PC-9 (cell line): ENCODE results near the gene FAAH. TPM values are rescaled to one million over a fixed set of nuclear protein-coding genes. Genes with fewer than 3 reads are reported as not detected.

Experiments used
- BruUV-seq: library from RNA; stranded (reverse); fragments of 400-500 nt; replicated peaks from 2 replicates; lab custom pipeline; 2021; lab: Mats Ljungman, UMichigan
- CTCF ChIA-PET: fragments of 300-600 bp; sonication (Branson Sonifier 250); formaldehyde crosslinking; loops from one replicate; lab custom pipeline; 2022; ENCODE audit warnings: antibody characterized with exemption; lab: Charles Lee
- POLR2A ChIA-PET: fragments of 300-600 bp; sonication (Branson Sonifier 250); formaldehyde crosslinking; loops from one replicate; lab custom pipeline; 2022; ENCODE audit warnings: antibody characterized with exemption; ENCODE audit not compliant: unreplicated experiment; lab: Charles Lee
- DNase-seq, 2 experiments: peaks; one replicate each; pipeline versions ENCODE4 v3.0.0 to v3.0.0-alpha.2; 2015 to 2022; ENCODE audit warnings: mixed read lengths in 1 of 2
- H2AFZ ChIP-seq: fragments of 200-600 bp; sonication (generic); 2 replicates; pipeline ENCODE4 v1.8.1; 2017; ENCODE audit warnings: antibody characterized with exemption
- H3F3A ChIP-seq: fragments of 200-600 bp; sonication (generic); 2 replicates; pipeline ENCODE4 v1.8.1; 2017; ENCODE audit warnings: antibody characterized with exemption, mild to moderate bottlenecking, low read depth; ENCODE audit not compliant: insufficient read depth
- H3K27ac ChIP-seq: fragments of 200-600 bp; sonication (generic); 2 replicates; pipeline ENCODE4 v1.6.1; 2016; ENCODE audit warnings: mixed run types
- H3K27me3 ChIP-seq: fragments of 200-600 bp; sonication (generic); 2 replicates; pipeline ENCODE4 v1.6.1; 2016; ENCODE audit warnings: low read depth, mixed run types; ENCODE audit not compliant: insufficient read depth
- H3K36me3 ChIP-seq: fragments of 200-600 bp; sonication (generic); 2 replicates; pipeline ENCODE4 v1.6.1; 2016; ENCODE audit warnings: low read depth, mixed run types
- H3K4me1 ChIP-seq: fragments of 200-600 bp; sonication (generic); replicated peaks from 2 replicates; pipeline ENCODE4 v1.6.1; 2016; ENCODE audit warnings: mixed run types; ENCODE audit not compliant: insufficient read depth
- H3K4me2 ChIP-seq: fragments of 200-600 bp; sonication (generic); 2 replicates; pipeline ENCODE4 v1.6.1; 2017; ENCODE audit warnings: mixed run types
- H3K4me3 ChIP-seq: fragments of 200-600 bp; sonication (generic); 2 replicates; pipeline ENCODE4 v1.6.1; 2016; ENCODE audit warnings: mixed run types
- H3K79me2 ChIP-seq: fragments of 200-600 bp; sonication (generic); 2 replicates; pipeline ENCODE4 v1.6.1; 2017; ENCODE audit warnings: low read depth, mixed run types
- H3K9me2 ChIP-seq: fragments of 200-600 bp; sonication (generic); 2 replicates; pipeline ENCODE4 v1.8.1; 2017; ENCODE audit warnings: mild to moderate bottlenecking; ENCODE audit not compliant: insufficient read depth
- H3K9me3 ChIP-seq: fragments of 200-600 bp; sonication (generic); 2 replicates; pipeline ENCODE4 v1.8.1; 2016; ENCODE audit warnings: low read depth; ENCODE audit not compliant: insufficient read depth
- H4K20me1 ChIP-seq: fragments of 200-600 bp; sonication (generic); 2 replicates; pipeline ENCODE4 v1.8.1; 2017; ENCODE audit not compliant: insufficient read depth
- EZH2 ChIP-seq: fragments of 200-600 bp; sonication (generic); IDR thresholded peaks from 2 replicates; pipeline ENCODE4 v1.8.0; 2017; ENCODE audit warnings: antibody characterized with exemption, low read depth
- intact Hi-C: fragments of 100-400 bp; cut with micrococcal nuclease; formaldehyde crosslinking; loops from one replicate; pipeline ENCODE4 v1.10.0; 2022; ENCODE audit not compliant: unreplicated experiment
- total RNA-seq: library from RNA; stranded (reverse); gene quantifications from 2 replicates; pipeline ENCODE4 v1.2.3, GENCODE V29; 2021
- TF ChIP-seq, protein P1 (sequence below): fragments of 200-600 bp; sonication (generic); conservative IDR thresholded peaks from 2 replicates; pipeline ENCODE4 v1.6.1; 2017; ENCODE audit warnings: mixed run types, antibody characterized with exemption, mild to moderate bottlenecking, moderate library complexity

Gene FAAH
- total RNA-seq, 1 experiment from 2014 or later, result 19.1 TPM

DNA sequence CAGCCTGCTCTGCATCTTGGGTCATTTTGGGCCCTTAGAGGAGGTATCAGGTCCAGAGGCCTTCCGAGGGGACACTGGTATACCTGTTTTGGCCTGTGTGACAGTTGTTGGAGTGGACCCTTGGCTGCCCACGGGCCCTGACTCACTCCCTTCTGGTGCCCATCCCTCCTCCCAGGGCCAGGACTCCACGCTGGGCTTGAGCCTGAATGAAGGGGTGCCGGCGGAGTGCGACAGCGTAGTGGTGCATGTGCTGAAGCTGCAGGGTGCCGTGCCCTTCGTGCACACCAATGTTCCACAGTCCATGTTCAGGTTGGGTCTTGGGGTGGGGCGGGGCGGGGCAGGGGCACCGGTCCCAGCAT is 11.1 kb downstream of the FAAH start:
- TF ChIP-seq, protein P1, sequence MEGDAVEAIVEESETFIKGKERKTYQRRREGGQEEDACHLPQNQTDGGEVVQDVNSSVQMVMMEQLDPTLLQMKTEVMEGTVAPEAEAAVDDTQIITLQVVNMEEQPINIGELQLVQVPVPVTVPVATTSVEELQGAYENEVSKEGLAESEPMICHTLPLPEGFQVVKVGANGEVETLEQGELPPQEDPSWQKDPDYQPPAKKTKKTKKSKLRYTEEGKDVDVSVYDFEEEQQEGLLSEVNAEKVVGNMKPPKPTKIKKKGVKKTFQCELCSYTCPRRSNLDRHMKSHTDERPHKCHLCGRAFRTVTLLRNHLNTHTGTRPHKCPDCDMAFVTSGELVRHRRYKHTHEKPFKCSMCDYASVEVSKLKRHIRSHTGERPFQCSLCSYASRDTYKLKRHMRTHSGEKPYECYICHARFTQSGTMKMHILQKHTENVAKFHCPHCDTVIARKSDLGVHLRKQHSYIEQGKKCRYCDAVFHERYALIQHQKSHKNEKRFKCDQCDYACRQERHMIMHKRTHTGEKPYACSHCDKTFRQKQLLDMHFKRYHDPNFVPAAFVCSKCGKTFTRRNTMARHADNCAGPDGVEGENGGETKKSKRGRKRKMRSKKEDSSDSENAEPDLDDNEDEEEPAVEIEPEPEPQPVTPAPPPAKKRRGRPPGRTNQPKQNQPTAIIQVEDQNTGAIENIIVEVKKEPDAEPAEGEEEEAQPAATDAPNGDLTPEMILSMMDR, result no peak
- TF ChIP-seq EZH2, result no peak
- no peaks in the 10 kb centered on the region for H3K27me3 ChIP-seq
- H3K4me3 ChIP-seq, result no peak overlapping the region
- no peaks in the 10 kb centered on the region for H3K9me3 ChIP-seq
- DNase-seq, result no peak
- no peaks in the 10 kb centered on the region for H3K36me3 ChIP-seq
- H2AFZ ChIP-seq, result no peak overlapping the region
- intact Hi-C loops, result loop anchor here (5.0 to 10.0 kb wide), 4 partner anchors 72 to 770 kb away; partner anchors contain the start of gene EFCAB14
- no peaks in the 10 kb centered on the region for H3K9me2 ChIP-seq
- no peak overlapping the region for H3K27ac ChIP-seq
- CTCF ChIA-PET, result interaction anchor here (0.6 kb wide), 1 partner anchor 37 kb away, joined by 3 read pairs; no protein-coding TSS in a partner anchor
- no TSS peak for BruUV-seq
- H3K79me2 ChIP-seq, result no peaks in the 10 kb centered on the region
- no peaks in the 10 kb centered on the region for H4K20me1 ChIP-seq
- H3F3A ChIP-seq, result no peaks in the 10 kb centered on the region
- POLR2A ChIA-PET, result no interaction called here
- peaks cover 8% of the 10 kb centered on the region; the same call in 1 of the 2 replicates for H3K4me1 ChIP-seq
- no peak overlapping the region for H3K4me2 ChIP-seq

DNA sequence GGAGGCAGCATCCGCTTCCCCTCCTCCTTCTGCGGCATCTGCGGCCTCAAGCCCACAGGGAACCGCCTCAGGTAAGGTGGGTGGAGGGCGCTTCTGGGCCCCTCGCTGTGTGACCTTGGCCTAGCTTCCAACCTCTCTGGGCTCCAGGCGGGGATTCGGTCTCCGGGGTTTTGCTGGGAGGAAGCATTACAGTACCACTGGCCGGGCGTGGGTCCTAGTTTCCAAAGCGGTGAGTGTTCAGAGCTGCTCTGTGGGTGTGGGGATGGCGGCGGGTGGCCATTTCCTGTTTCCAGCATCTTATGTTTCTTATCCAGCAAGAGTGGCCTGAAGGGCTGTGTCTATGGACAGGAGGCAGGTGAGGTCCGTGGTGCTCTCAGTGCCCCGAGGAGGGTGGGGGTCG is 11.6 kb downstream of the FAAH start:
- Histone ChIP-seq H3K4me2 (no peak overlapping the region), H3K79me2 (no peaks in the 10 kb centered on the region), H3F3A (no peaks in the 10 kb centered on the region), H3K9me3 (no peaks in the 10 kb centered on the region), H3K36me3 (no peaks in the 10 kb centered on the region), H3K27me3 (no peaks in the 10 kb centered on the region), H3K27ac (no peak overlapping the region), H3K4me1 (peaks cover 8% of the 10 kb centered on the region; the same call in 1 of the 2 replicates), H2AFZ (no peak overlapping the region), H3K4me3 (no peak overlapping the region), H3K9me2 (no peaks in the 10 kb centered on the region), H4K20me1 (no peaks in the 10 kb centered on the region)
- no peak for DNase-seq
- POLR2A ChIA-PET, result no interaction called here
- intact Hi-C loops, result loop anchor here (1.0 to 10.0 kb wide), 6 partner anchors 37 to 769 kb away; partner anchors contain the start of gene EFCAB14
- CTCF ChIA-PET, result interaction anchor here (0.6 kb wide), 1 partner anchor 37 kb away, joined by 3 read pairs; no protein-coding TSS in a partner anchor
- TF ChIP-seq, protein P1, result no peak
- BruUV-seq, result no TSS peak

DNA sequence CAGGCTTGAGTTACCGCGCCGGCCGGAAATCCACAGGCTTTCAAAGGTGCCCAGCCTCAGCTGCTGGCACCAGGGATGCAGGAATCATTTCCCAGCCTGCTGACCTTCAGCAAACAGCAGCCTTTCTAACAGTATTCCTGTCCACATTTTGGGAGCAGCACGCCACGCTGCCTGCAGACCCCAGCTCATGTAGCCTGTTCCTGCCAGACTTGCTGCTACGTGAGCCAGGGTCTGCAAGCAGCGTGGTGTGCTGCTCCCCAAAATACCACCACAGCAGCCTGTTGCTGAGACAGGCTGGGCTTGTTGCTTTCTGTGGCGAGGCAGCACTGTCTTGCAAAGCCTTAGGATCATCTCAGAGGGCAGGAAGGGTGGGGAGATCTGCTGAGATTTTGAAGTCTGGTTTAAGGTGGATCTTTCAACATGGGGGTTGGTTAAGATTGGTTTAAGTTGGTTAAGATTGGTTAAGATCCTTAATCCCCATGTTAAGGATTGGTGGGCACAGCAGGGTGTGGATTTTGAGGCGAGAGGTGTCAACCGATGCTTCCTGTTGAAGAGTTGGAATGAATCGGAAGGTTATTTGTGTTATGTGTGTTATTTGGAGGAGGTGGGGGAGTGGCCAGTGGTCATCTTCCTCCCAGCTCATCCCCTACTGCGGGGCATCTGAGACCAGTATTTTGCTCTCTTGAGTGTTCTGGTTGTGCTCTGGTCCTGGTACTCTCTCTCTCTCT is 12.9 kb downstream of the FAAH start:
- Histone ChIP-seq H3K9me2 (no peaks in the 10 kb centered on the region), H3F3A (no peaks in the 10 kb centered on the region), H3K4me2 (no peak overlapping the region), H3K27me3 (no peaks in the 10 kb centered on the region), H3K36me3 (no peaks in the 10 kb centered on the region), H3K9me3 (no peaks in the 10 kb centered on the region), H3K27ac (no peak overlapping the region), H2AFZ (no peak overlapping the region), H3K79me2 (no peaks in the 10 kb centered on the region), H4K20me1 (no peaks in the 10 kb centered on the region), H3K4me3 (no peak overlapping the region), H3K4me1 (no peaks in the 10 kb centered on the region)
- no peak for DNase-seq
- BruUV-seq, result no TSS peak
- TF ChIP-seq, protein P1, result no peak
- TF ChIP-seq EZH2, result no peak
- intact Hi-C loops, result loop anchor here (1.0 to 10.0 kb wide), 6 partner anchors 36 to 768 kb away; partner anchors contain the start of gene EFCAB14
- ChIA-PET POLR2A (interaction anchor here (0.7 kb wide), 1 partner anchor 148 kb away, joined by 24 read pairs; no protein-coding TSS in a partner anchor), CTCF (interaction anchor here (0.6 to 1.2 kb wide), 5 partner anchors 54 to 768 kb away, joined by 3 to 17 read pairs (median 6); no protein-coding TSS in a partner anchor)
